CD14-positive monocyte (primary cell): Measurements from ENCODE around the gene VAMP5. TPM values are rescaled to one million over a fixed set of nuclear protein-coding genes. Genes with fewer than 3 reads are reported as not detected.

Source experiments
- DNase-seq, 3 donors: peaks; one replicate each; pipeline ENCODE4 v3.0.0-alpha.2; 2011 to 2022
- H2AFZ ChIP-seq: 2 replicates; pipeline ENCODE4 v1.6.0; 2012; ENCODE audit warnings: mild to moderate bottlenecking, low read depth, low read length, inconsistent platforms; ENCODE audit not compliant: insufficient read depth, poor library complexity, severe bottlenecking
- H3K27ac ChIP-seq, 2 donors: 1 replicate in 1 of 2; 2 replicates in 1 of 2; pipeline ENCODE4 v1.5.1; 2012 to 2013; ENCODE audit warnings: low read length in 2 of 2, control low read depth in 1 of 2, inconsistent platforms in 1 of 2, low read depth in 1 of 2, mild to moderate bottlenecking in 1 of 2
- H3K27me3 ChIP-seq, 2 donors: one replicate each; pipeline versions ENCODE4 v1.6.0 to v1.6.1; 2011 to 2013; ENCODE audit warnings: low read length in 2 of 2; ENCODE audit not compliant: control insufficient read depth in 2 of 2, insufficient read depth in 2 of 2
- H3K36me3 ChIP-seq, 2 donors: replicated peaks in 1 of 2; 1 replicate in 1 of 2; 2 replicates in 1 of 2; pipeline versions ENCODE4 v1.5.1 to v1.6.1; 2012 to 2013; ENCODE audit warnings: low read length in 2 of 2, control low read depth in 1 of 2, inconsistent platforms in 1 of 2, mild to moderate bottlenecking in 1 of 2; ENCODE audit not compliant: insufficient read depth in 2 of 2, control insufficient read depth in 1 of 2
- H3K4me1 ChIP-seq, 2 donors: 1 replicate in 1 of 2; 2 replicates in 1 of 2; pipeline versions ENCODE4 v1.5.1 to v1.6.1; 2012 to 2013; ENCODE audit warnings: low read length in 2 of 2, control low read depth in 1 of 2, inconsistent platforms in 1 of 2, mild to moderate bottlenecking in 1 of 2, moderate library complexity in 1 of 2; ENCODE audit not compliant: insufficient read depth in 2 of 2, control insufficient read depth in 1 of 2
- H3K4me2 ChIP-seq: replicated peaks from 2 replicates; pipeline ENCODE3; 2012; ENCODE audit warnings: low read length, moderate library complexity, mild to moderate bottlenecking; ENCODE audit not compliant: poor library complexity, severe bottlenecking; ENCODE audit errors: extremely low read depth
- H3K4me3 ChIP-seq, 3 experiments: fragments of 200-600 bp in 1 of 3; sonication (generic) in 1 of 3; replicated peaks in 1 of 3; 1 replicate in 2 of 3; 2 replicates in 1 of 3; pipeline ENCODE4 v1.5.1; 2011 to 2013; ENCODE audit warnings: low read length in 3 of 3, mild to moderate bottlenecking in 3 of 3, control low read depth in 2 of 3, low read depth in 2 of 3, inconsistent platforms in 1 of 3, moderate library complexity in 1 of 3
- H3K79me2 ChIP-seq: 2 replicates; pipeline ENCODE4 v1.6.0; 2012; ENCODE audit warnings: mild to moderate bottlenecking, control low read depth, inconsistent platforms, low read length, moderate library complexity; ENCODE audit not compliant: insufficient read depth
- H3K9ac ChIP-seq: 2 replicates; pipeline ENCODE4 v1.6.0; 2017; ENCODE audit warnings: low read length, mild to moderate bottlenecking; ENCODE audit not compliant: insufficient read depth, poor library complexity, severe bottlenecking
- H3K9me3 ChIP-seq, 2 donors: replicated peaks in 1 of 2; 1 replicate in 1 of 2; 2 replicates in 1 of 2; pipeline versions ENCODE4 v1.5.1 to v1.6.1; 2012 to 2013; ENCODE audit warnings: low read length in 2 of 2, control low read depth in 1 of 2; ENCODE audit not compliant: control insufficient read depth in 1 of 2, insufficient read depth in 1 of 2
- H4K20me1 ChIP-seq: 2 replicates; pipeline ENCODE4 v1.6.0; 2012; ENCODE audit warnings: mild to moderate bottlenecking, low read length, control low read depth, moderate library complexity; ENCODE audit not compliant: insufficient read depth
- H3K27ac Mint-ChIP-seq, 7 donors: one replicate each; pipeline ENCODE4 v1.8.0; 2020; ENCODE audit warnings: mild to moderate bottlenecking in 7 of 7, mixed read lengths in 7 of 7, moderate library complexity in 6 of 7, inconsistent platforms in 2 of 7
- H3K27me3 Mint-ChIP-seq, 3 donors: one replicate each; pipeline ENCODE4 v1.8.0; 2021 to 2022; ENCODE audit warnings: low read depth in 3 of 3, mild to moderate bottlenecking in 3 of 3, mixed read lengths in 3 of 3, moderate library complexity in 3 of 3, inconsistent platforms in 1 of 3
- H3K36me3 Mint-ChIP-seq, 2 donors: one replicate each; pipeline ENCODE4 v1.8.0; 2020; ENCODE audit warnings: mixed read lengths in 2 of 2, inconsistent platforms in 1 of 2, mild to moderate bottlenecking in 1 of 2
- H3K4me1 Mint-ChIP-seq: one replicate; pipeline ENCODE4 v1.8.0; 2020; ENCODE audit warnings: mild to moderate bottlenecking, mixed read lengths
- H3K4me3 Mint-ChIP-seq, 2 donors: one replicate each; pipeline ENCODE4 v1.8.0; 2020; ENCODE audit warnings: mild to moderate bottlenecking in 2 of 2, mixed read lengths in 2 of 2, moderate library complexity in 1 of 2
- H3K9me3 Mint-ChIP-seq, 7 donors: one replicate each; pipeline ENCODE4 v1.8.0; 2020 to 2022; ENCODE audit warnings: mixed read lengths in 7 of 7, mild to moderate bottlenecking in 6 of 7, moderate library complexity in 6 of 7, inconsistent platforms in 2 of 7
- WGBS: methylation state at CpG from one replicate; pipeline ENCODE4 v1.1.5; 2013; ENCODE audit warnings: missing lambda C conversion rate; ENCODE audit not compliant: insufficient coverage; 5-methylcytosine and 5-hydroxymethylcytosine counted together
- intact Hi-C, 2 donors: fragments of 100-400 bp; cut with micrococcal nuclease; formaldehyde crosslinking; loops; one replicate each; pipeline versions ENCODE4 v1.15.0 to v1.15.1; 2023
- polyA plus RNA-seq, 3 donors: library from polyadenylated mRNA; depleted of rRNA in 1 of 3; unstranded in 2 of 3; stranded (reverse) in 1 of 3; fragments of 300-500 nt in 2 of 3; fragments of >200 nt in 1 of 3; fragmentation: Illumina TruSeq in 2 of 3; gene quantifications; 1 replicate in 2 of 3; 2 replicates in 1 of 3; pipeline ENCODE4 v1.2.3, GENCODE V29; 2012 to 2021
- TF ChIP-seq, protein P1 (sequence below): fragments of 200-600 bp; IDR thresholded peaks from one replicate; pipeline ENCODE4 v1.8.0; 2022; ENCODE audit warnings: antibody characterized with exemption, mild to moderate bottlenecking

The VAMP5 gene
- polyA plus RNA-seq, 3 donors, result 154 to 251 (median 171) TPM

- Histone ChIP-seq H3K9ac (peak overlapping the region; percentile 89), H3K36me3 (peaks cover 21 to 32% of the 10 kb centered on the region in 2 donors), H3K4me2 (peak overlapping the region; percentile 95), H3K79me2 (peaks cover 35% of the 10 kb centered on the region), H3K27ac (peak overlapping the region in 1 of 2 donors; percentile 87), H3K4me3 (peak overlapping the region; percentile 57 to 93 (median 86)), H2AFZ (peak overlapping the region; percentile 96), H4K20me1 (peaks cover 45% of the 10 kb centered on the region), H3K27me3 (no peaks in the 10 kb centered on the region), H3K4me1 (peaks cover 24 to 34% of the 10 kb centered on the region in 2 donors), H3K9me3 (no peaks in the 10 kb centered on the region)
- intact Hi-C loops, result loop anchor here (10.0 kb wide), 2 partner anchors 196 to 494 kb away; partner anchors contain the start of genes POLR1A (in 2 of the 2), PTCD3 (in 2 of the 2), CAPG (in 1 of the 2) and SH2D6 (in 1 of the 2)
- no peak for DNase-seq
- Mint-ChIP-seq H3K36me3 (peaks cover 24 to 36% of the 10 kb centered on the region in 2 donors), H3K4me1 (peaks cover 25% of the 10 kb centered on the region), H3K27ac (peak overlapping the region; percentile 31 to 94 (median 88)), H3K27me3 (peaks cover 0 to 1% (median 0%) of the 10 kb centered on the region in 3 donors), H3K9me3 (peaks cover 0 to 1% (median 0%) of the 10 kb centered on the region in 7 donors), H3K4me3 (peak overlapping the region; percentile 97 to 100)
- WGBS, result 14% methylated on average over 23 of the region's 24 CpGs
- TF ChIP-seq, protein P1, sequence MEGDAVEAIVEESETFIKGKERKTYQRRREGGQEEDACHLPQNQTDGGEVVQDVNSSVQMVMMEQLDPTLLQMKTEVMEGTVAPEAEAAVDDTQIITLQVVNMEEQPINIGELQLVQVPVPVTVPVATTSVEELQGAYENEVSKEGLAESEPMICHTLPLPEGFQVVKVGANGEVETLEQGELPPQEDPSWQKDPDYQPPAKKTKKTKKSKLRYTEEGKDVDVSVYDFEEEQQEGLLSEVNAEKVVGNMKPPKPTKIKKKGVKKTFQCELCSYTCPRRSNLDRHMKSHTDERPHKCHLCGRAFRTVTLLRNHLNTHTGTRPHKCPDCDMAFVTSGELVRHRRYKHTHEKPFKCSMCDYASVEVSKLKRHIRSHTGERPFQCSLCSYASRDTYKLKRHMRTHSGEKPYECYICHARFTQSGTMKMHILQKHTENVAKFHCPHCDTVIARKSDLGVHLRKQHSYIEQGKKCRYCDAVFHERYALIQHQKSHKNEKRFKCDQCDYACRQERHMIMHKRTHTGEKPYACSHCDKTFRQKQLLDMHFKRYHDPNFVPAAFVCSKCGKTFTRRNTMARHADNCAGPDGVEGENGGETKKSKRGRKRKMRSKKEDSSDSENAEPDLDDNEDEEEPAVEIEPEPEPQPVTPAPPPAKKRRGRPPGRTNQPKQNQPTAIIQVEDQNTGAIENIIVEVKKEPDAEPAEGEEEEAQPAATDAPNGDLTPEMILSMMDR, result no peak
Observed at GRCh38 chr2:85611217-85611704, 27.0 kb downstream of the VAMP5 start.

DNA sequence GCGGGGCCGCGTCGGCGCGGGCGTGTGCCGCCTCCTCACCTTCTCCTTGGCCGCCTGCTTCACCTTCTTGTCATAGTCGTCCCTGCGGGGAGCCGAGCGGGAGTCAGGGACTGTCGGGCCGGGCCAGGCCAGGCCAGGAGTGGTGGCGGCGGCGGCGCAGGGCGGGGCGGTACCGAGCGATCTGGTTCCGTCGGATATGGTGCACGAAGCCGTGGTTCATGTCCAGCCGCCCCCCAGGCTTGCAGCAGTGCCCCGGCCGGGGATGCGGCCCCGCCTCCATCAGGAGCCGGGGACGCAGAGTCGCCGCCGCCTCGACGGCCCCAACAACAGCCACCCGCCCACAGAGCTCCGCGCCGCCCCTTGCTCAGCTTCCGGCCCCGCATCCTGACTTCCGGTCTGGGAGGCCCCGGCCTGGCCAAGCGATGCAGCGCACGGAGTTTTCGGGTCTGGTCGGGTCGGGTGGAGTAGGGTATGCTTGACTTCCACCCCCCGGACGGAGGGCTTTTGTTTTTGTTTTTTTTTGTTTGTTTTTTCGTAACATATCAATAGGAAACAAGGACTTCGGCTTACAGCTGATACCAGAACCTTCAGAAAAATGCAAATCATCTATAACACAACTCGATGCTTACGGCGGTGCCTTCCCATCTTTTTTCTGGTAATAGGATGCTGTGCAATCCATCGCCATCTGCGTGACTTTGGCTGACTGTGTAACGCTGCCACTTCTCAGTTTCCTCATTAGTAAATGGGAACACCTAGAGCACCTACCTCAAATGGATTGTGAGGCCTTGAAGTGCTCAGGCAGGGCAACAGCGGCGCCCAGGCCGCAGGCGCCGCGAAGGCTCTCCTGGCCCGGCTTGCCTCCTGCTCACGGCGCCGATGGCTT lies 27.7 kb downstream of the VAMP5 start, which contains the start of gene C2orf68:
TSS of gene C2orf68 (minus strand) at position 362 of the 883 bp plus-strand sequence. CDS start at position 280, 82 bp downstream.
- Histone ChIP-seq H3K36me3 (peaks cover 21 to 26% of the 10 kb centered on the region in 2 donors), H3K79me2 (peaks cover 42% of the 10 kb centered on the region), H3K9ac (peak within 1 kb of the TSS; percentile 89), H2AFZ (peak within 1 kb of the TSS; percentile 96), H3K27ac (peak within 1 kb of the TSS; percentile 71 to 87), H4K20me1 (peaks cover 42% of the 10 kb centered on the region), H3K4me2 (peak within 1 kb of the TSS; percentile 95), H3K4me3 (peak within 1 kb of the TSS; percentile 57 to 93 (median 86)), H3K27me3 (no peaks in the 10 kb centered on the region), H3K9me3 (no peaks in the 10 kb centered on the region), H3K4me1 (peaks cover 27 to 39% of the 10 kb centered on the region in 2 donors)
- intact Hi-C loops, result loop anchor here (10.0 kb wide), 2 partner anchors 197 to 493 kb away; partner anchors contain the start of genes POLR1A (in 2 of the 2), PTCD3 (in 2 of the 2), CAPG (in 1 of the 2) and SH2D6 (in 1 of the 2)
- Mint-ChIP-seq H3K27me3 (peaks cover 0 to 1% (median 0%) of the 10 kb centered on the region in 3 donors), H3K9me3 (peaks cover 0 to 1% (median 0%) of the 10 kb centered on the region in 7 donors), H3K36me3 (peaks cover 23 to 32% of the 10 kb centered on the region in 2 donors), H3K4me3 (peak within 1 kb of the TSS; percentile 97 to 100), H3K27ac (peak within 1 kb of the TSS; percentile 82 to 94 (median 92)), H3K4me1 (peaks cover 27% of the 10 kb centered on the region)
- peak; percentile 77 to 79 (median 78) for DNase-seq
- TF ChIP-seq, protein P1, result no peak
- 0% methylated on average over 52 of the region's 73 CpGs for WGBS
